Inflammatory macrophage treated with lipopolysaccharide for 4 hours (primary cell): ENCODE results near the gene GTPBP1.

Source experiments
- DNase-seq: peaks from one replicate; pipeline ENCODE4 v3.0.0-alpha.2; 2020

Gene GTPBP1

GRCh38 chr22:38742176-38742942 is 36.6 kb downstream of the GTPBP1 start:
- no peak for DNase-seq

- no peak for DNase-seq
Measured at GRCh38 chr22:38744981-38745380, 39.2 kb downstream of the GTPBP1 start.

DNA sequence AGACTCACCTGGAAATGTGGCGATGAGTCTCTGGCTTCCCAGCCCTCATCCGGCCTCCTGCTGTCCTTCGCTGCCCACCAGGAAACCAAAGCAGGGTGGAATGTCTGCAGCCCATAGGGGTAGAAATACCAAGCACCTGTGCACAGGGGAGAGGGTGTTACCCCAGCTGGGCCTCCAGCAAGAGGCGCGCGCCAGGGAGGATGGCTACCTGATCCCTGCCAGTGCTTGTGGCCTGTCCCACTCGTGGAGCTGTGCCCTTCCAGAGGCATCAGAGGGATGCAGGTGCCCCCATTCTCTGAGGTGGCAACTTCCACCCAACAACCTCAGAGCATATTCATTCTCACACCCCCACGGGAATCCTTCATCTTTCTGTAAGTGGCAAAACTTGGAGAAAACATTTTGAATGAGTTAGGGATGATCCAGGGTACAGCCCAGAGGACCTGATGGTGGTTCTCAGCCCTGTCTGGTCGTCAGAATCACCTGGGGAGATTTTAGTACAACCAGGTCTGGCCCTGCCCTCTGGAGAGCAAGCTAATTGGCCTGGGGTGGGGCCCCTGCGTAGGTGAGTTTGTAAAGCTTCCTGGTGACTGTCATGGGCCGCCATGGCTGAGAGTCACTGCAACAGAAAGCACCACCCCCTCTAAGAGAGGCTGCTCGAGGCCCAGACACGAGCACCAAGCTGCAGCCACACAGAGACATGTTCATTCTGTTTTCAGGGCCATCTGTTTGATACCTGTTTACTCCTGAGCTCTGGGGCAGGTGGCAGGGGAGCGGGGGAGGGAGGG is 40.1 kb downstream of the GTPBP1 start:
- DNase-seq: no peak

GRCh38 chr22:38748487-38749136 is 42.9 kb downstream of the GTPBP1 start:
- DNase-seq: no peak

DNA sequence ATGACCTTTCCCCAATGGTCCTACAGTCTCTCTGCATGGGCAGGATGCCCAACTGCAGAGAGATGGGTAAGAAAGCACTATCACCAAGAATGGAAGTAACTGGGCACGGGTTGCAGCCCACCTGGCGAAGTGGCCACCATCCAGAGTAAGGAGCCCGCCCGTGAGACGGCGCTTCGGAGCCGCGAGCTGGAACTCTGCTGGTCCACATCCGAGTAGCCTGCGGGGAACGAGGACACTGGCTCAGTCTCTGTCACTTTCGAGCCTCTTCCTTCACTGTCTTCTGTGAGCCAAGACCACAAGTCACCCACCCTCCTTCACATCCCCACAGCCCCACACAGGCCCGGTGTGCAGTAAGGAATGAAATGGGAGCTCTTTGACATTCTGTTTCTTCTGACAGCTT is 44.4 kb downstream of the GTPBP1 start:
- DNase-seq: no peak

- no peak for DNase-seq
Measured at GRCh38 chr22:38750638-38751037, 44.9 kb downstream of the GTPBP1 start.

DNA sequence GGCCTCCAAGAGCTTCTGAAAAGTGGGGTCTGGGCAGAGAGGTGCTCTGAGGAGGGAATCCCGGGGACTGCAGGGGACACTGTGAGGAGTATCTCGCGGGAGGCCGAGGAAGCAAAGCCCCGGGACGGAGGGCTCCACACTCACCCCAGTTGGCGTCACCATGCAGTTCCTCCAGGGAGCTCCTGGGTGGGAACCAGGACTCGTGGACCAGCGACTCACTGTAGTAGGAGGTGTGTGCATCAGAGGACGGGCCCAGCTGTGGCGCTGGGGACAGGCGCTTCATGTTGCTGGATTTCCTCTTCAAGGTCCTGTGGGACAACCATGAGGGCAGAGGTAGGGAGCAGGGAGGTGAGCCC is 45.3 kb downstream of the GTPBP1 start:
- no peak for DNase-seq

DNA sequence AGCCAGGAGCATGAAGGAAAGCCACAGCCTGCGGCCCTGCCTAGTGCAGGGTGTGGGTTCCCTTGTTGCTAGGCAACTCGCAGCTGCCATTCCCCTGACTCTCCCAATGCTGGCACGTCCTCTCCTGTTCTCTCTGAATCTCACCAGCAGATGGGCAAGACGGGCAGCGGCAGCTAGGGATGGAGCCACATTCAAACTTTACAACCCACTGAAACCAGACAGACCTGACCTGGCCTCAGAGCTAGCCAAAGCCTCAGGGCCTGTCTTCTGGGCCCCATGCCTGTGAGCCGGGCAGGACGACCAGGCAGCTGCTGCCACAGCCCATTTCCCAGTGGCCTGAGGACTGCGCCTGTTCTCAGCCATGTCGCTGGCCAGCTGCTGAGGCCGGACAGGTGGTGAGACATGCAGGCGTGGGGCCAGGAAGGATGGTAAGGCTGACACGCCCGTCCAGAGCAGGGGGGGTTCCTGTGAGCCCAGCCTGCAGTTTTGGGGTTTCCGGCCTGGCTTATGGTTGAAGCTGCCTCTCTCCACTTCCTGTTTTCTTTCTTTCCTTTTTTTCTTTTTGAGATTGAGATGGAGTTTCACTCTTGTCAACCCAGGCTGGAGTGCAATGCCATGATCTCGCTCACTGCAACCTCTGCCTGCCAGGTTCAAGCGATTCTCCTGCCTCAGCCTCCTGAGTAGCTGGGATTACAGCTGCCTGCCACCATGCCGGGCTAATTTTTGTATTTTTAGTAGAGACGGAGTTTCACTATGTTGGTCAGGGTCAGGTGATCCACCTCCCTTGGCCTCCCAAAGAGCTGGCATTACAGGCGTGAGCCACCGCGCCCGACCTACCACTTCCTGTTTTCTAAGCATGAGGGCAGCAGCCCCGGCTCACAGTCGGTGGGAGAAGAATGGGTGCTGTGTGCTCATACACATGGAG is 45.9 kb downstream of the GTPBP1 start:
- DNase-seq: peak; percentile 82

- DNase-seq: peak; percentile 35
Measured at GRCh38 chr22:38753948-38754750, 48.4 kb downstream of the GTPBP1 start.

DNA sequence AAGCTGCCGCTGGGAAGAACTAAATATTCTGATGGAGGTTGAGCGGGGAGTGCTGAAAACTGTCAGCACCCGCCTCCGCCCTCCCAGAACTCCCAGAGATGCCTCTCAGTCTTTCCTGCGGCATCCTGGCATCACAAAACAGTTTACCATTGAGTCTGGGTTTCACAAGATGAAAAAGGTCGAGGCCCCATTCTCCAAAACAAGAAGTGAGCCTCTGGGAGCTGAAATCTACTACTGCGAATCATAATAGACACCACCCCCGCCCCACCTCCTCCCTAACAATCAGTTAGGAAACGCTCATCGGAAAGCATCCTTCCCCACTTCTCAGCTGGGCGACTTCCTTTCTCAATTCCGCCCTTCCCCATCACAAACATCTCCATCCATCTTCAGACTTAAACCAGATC is 49.0 kb downstream of the GTPBP1 start:
- peak; percentile 92 for DNase-seq

GRCh38 chr22:38755155-38755910 is 49.6 kb downstream of the GTPBP1 start:
- DNase-seq: peak; percentile 95

DNA sequence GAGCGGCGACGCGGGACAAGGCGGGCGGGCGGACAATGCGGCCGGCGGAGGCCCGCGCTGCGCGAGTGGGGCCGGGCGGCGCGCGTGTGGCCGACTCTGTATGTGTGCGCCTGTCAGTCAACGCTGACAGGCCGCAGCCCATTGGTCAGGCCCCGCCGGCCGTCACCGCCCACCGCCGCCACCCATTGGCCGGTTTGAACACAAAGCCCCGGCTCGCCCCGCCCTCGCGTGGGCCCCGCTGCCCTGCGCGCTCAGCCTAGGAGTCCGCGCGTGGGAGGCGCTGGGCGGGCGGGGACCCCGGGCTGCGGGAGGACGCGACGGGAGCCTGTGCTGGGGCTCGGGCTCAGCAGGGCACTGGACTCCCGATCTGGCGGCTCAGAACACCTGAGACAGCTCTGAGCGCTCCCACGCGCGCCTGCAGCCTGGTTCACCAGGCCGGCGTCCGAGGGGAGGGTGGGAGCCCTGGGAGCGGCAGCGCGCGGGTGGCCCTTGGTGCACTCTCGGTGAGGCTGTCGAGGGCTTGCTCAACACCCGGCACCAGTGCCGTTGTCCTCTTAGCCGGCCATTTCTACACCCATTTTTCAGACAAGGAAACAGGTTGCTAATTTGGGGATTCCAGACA is 50.3 kb downstream of the GTPBP1 start, which contains the start of gene SUN2:
Gene SUN2 (minus strand): TSS at position 88 of the 622 bp plus-strand sequence. CDS start 3,370 bp downstream, outside the sequence.
- DNase-seq: peak; percentile 95

GRCh38 chr22:38756711-38757463 is 51.1 kb downstream of the GTPBP1 start:
- DNase-seq: peak; percentile 60

DNA sequence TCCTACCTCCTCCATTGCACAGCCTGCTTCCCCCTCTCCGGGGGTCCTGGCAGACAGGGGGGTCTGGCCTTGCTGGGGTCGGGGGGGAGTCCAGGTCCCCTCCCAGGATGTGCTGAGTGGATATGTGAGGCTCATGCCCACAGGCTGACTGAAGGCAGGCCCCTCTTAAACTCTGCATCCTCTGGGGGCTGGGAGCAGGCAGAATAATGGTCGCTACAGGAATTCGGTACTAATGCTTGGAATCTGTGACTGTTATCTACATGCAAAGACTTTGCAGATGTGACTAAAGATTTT is 51.7 kb downstream of the GTPBP1 start:
- no peak for DNase-seq

GRCh38 chr22:38758276-38758945 is 52.7 kb downstream of the GTPBP1 start:
- DNase-seq: no peak

- no peak for DNase-seq
Measured at GRCh38 chr22:38759005-38759404, 53.3 kb downstream of the GTPBP1 start.

DNA sequence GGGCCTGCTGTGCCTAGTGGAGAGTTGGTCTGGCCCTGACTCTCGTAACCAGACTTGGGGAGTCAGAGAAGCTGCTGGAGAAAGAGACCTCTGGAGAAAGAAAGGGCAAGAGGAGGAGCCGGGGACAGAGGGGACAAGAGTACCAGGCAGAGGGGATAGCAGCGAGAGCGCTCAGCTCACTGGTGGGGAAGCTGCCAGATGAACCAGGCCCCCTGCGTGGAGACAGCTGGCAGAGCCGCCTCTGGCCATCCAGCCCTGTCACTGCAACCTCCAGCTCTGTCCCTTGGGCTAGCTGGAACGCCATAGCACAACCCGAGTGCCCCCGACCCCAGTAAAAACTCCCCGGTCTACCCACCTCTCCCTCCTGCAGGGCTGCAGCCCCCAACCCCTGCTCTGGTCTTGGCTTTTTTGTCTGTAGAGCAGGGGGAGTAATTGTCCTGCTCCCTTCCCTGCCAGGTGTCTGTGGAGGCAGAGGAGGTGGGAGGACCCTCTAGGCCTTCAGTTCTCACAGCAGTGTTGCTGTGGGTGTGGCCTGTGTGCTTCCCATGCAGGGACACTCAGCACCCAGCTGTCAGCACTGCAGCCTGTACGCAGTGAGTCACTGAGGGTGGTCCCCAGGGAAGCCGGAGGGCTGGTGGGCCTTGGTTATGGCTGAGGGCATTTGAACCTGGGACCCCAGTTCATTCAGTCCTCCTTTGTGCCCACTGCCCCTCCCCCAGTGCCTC is 54.9 kb downstream of the GTPBP1 start:
- DNase-seq: no peak
